Muscle layer of duodenum (tissue), 2 donors: Measurements from ENCODE around the gene FGGY.

Source experiments
- H3K27ac ChIP-seq: one replicate; pipeline ENCODE4 v1.7.0; 2013; ENCODE audit warnings: mild to moderate bottlenecking, low read length
- H3K27me3 ChIP-seq: one replicate; pipeline ENCODE4 v1.7.0; 2013; ENCODE audit warnings: low read depth, mild to moderate bottlenecking, control low read depth, low read length
- H3K36me3 ChIP-seq, 2 donors: one replicate each; pipeline ENCODE4 v1.7.0; 2013; ENCODE audit warnings: low read length in 2 of 2, control low read depth in 1 of 2, mild to moderate bottlenecking in 1 of 2; ENCODE audit not compliant: insufficient read depth in 2 of 2, control insufficient read depth in 1 of 2
- H3K4me1 ChIP-seq, 2 donors: one replicate each; pipeline ENCODE4 v1.7.0; 2013; ENCODE audit warnings: low read length in 2 of 2, mild to moderate bottlenecking in 2 of 2, control low read depth in 1 of 2, moderate library complexity in 1 of 2; ENCODE audit not compliant: insufficient read depth in 2 of 2, control insufficient read depth in 1 of 2
- H3K4me3 ChIP-seq, 2 donors: one replicate each; pipeline ENCODE4 v1.7.0; 2013; ENCODE audit warnings: low read length in 2 of 2, low read depth in 1 of 2, mild to moderate bottlenecking in 1 of 2
- H3K9me3 ChIP-seq, 2 donors: one replicate each; pipeline ENCODE4 v1.7.0; 2013; ENCODE audit warnings: low read length in 2 of 2, control low read depth in 1 of 2, mild to moderate bottlenecking in 1 of 2; ENCODE audit not compliant: control insufficient read depth in 1 of 2
- donor health status: healthy.

FGGY gene

GRCh38 chr1:59266927-59267293 lies 30.0 kb upstream of the FGGY start:
- Histone ChIP-seq H3K27ac (no peak overlapping the region), H3K36me3 (no peaks in the 10 kb centered on the region), H3K4me3 (no peak overlapping the region), H3K4me1 (no peaks in the 10 kb centered on the region), H3K9me3 (no peaks in the 10 kb centered on the region), H3K27me3 (no peaks in the 10 kb centered on the region)

GRCh38 chr1:59268406-59268805 lies 28.5 kb upstream of the FGGY start:
- H3K27ac ChIP-seq, result no peak overlapping the region
- H3K9me3 ChIP-seq, result no peaks in the 10 kb centered on the region
- H3K36me3 ChIP-seq, result no peaks in the 10 kb centered on the region
- no peak overlapping the region for H3K4me3 ChIP-seq
- H3K4me1 ChIP-seq, result no peaks in the 10 kb centered on the region
- no peaks in the 10 kb centered on the region for H3K27me3 ChIP-seq

- Histone ChIP-seq H3K27ac (no peak overlapping the region), H3K4me3 (no peak overlapping the region), H3K9me3 (no peaks in the 10 kb centered on the region), H3K27me3 (no peaks in the 10 kb centered on the region), H3K4me1 (no peaks in the 10 kb centered on the region), H3K36me3 (no peaks in the 10 kb centered on the region)
Observed at GRCh38 chr1:59271561-59272260, 25.2 kb upstream of the FGGY start.

DNA sequence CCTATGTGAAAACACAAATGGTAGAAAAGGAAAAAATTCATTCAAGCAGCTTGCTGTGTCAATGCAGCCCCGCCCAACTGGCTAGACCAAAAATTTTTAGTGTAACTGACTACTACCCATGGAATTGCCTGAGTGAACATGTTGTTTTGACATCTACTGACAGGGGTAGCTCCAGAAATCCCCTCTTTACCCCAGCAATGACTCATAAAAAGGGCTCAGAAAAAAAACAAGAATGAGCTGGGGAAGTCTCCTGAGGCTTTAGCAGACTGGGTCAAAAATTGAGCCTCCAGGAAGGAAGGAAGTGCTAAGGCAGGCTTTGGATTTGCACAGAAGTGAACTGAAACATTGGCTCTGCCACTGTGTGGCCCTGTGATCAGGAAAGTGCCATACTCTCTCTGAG lies 24.4 kb upstream of the FGGY start:
- no peak overlapping the region for H3K4me3 ChIP-seq
- H3K36me3 ChIP-seq, result no peaks in the 10 kb centered on the region
- no peaks in the 10 kb centered on the region for H3K4me1 ChIP-seq
- no peaks in the 10 kb centered on the region for H3K9me3 ChIP-seq
- no peaks in the 10 kb centered on the region for H3K27me3 ChIP-seq
- no peak overlapping the region for H3K27ac ChIP-seq

DNA sequence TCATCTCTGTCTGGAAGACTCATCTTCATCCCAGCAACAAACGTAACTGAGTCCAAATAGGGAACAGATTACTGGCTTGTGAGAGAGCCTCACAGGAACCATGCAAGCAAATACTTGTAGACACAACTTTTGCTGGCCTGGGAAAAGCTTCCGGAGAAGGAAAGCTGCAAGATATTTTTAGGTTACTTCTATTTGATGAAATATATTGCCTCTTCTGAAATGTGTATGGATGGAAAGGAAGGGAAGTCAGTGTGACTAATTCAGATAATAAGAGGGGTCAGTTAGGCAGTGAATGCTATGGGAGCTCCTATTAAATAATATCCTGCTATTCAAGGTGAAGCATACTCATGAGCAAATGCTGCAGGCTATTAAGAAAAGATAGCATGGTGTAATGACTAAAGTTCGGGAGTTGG lies 20.4 kb upstream of the FGGY start:
- H3K27me3 ChIP-seq, result no peaks in the 10 kb centered on the region
- no peaks in the 10 kb centered on the region for H3K36me3 ChIP-seq
- H3K4me1 ChIP-seq, result no peaks in the 10 kb centered on the region
- H3K27ac ChIP-seq, result no peak overlapping the region
- H3K4me3 ChIP-seq, result no peak overlapping the region
- no peaks in the 10 kb centered on the region for H3K9me3 ChIP-seq

GRCh38 chr1:59278780-59279354 lies 18.0 kb upstream of the FGGY start:
- Histone ChIP-seq H3K4me1 (no peaks in the 10 kb centered on the region), H3K9me3 (no peaks in the 10 kb centered on the region), H3K27me3 (no peaks in the 10 kb centered on the region), H3K36me3 (no peaks in the 10 kb centered on the region), H3K27ac (no peak overlapping the region), H3K4me3 (no peak overlapping the region)

DNA sequence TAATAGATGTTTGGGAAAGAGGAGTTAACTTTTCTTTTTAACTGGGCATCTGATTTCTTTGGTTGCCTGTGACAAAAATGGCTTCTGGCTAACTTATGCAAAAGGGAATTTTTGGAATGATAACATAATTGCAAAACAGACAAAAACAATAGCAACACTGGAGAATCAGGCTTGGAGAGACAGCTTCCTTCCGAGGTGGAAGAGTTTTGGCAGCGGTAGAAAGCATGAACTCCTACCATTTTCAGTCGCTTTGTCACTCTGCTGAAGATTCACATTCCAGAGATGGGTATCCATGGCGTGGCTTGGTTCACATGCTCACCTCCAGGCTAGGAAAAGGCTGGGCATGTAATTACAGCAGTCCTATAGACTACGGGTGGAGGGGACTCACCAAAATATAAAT lies 17.2 kb upstream of the FGGY start:
- no peaks in the 10 kb centered on the region for H3K4me1 ChIP-seq
- no peaks in the 10 kb centered on the region for H3K27me3 ChIP-seq
- no peaks in the 10 kb centered on the region for H3K36me3 ChIP-seq
- no peak overlapping the region for H3K27ac ChIP-seq
- H3K9me3 ChIP-seq, result no peaks in the 10 kb centered on the region
- no peak overlapping the region for H3K4me3 ChIP-seq

DNA sequence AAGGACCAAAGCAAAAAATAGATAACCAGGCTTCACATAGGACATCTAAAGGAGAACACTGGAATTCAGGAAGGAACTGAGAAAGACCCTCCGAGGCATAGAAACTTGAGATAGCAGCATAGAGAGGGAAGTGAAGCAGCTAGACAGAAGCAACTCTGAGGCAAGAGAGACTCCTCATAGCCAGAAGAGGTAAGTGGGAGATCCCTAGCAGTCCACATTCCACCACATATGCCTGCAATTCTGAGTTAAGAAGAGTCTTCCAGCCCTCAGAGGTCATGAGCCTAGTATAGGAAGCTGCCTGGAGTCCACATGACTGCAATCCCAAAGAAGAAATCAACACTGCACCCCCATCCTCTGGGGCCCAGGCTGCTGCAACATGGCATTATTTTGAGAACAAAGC lies 13.9 kb upstream of the FGGY start:
- Histone ChIP-seq H3K9me3 (no peaks in the 10 kb centered on the region), H3K36me3 (no peaks in the 10 kb centered on the region), H3K27ac (no peak overlapping the region), H3K4me1 (no peaks in the 10 kb centered on the region), H3K4me3 (no peak overlapping the region), H3K27me3 (no peaks in the 10 kb centered on the region)

DNA sequence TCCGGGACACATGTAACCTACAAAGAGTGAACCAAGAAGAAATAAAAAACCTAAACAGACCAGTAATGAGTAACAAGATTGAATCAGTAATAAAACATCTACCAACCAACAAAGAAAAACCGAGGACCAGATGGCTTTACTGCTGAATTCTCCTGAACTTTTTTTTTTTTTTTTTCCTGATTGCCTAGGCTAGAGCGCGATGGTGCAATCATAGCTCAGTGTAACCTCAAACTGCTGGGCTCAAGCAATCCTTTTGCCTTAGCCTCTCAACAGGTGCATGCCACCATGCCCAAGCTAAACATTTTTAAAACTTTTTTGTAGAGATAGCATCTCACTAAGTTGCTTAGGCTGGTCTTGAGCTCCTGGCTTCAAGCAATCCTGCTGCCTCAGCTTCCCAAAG lies 11.2 kb upstream of the FGGY start:
- no peaks in the 10 kb centered on the region for H3K4me1 ChIP-seq
- H3K27me3 ChIP-seq, result no peaks in the 10 kb centered on the region
- no peaks in the 10 kb centered on the region for H3K36me3 ChIP-seq
- H3K9me3 ChIP-seq, result no peaks in the 10 kb centered on the region
- no peak overlapping the region for H3K4me3 ChIP-seq
- H3K27ac ChIP-seq, result no peak overlapping the region

DNA sequence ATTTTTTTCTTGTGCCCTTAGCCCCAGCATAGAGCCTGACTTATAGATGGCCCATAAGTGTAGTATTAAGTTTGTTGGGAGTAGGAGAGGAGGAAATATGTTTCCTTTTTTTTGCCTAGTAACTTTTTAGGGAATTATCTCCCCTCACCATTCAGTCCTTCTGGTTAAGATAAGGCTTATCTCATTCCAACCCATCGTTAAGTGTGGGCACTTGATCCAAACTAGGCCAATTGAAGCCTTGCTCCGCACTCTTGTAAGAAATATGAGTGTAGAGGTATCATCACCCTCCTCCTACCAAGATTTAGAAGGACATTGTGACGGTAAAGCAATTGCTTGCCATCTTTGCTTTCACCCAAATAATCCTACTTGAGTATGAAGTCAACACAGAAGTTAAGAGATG lies 8.8 kb upstream of the FGGY start:
- no peaks in the 10 kb centered on the region for H3K9me3 ChIP-seq
- H3K27me3 ChIP-seq, result no peaks in the 10 kb centered on the region
- H3K4me1 ChIP-seq, result peaks cover 0 to 4% of the 10 kb centered on the region in 2 donors
- no peak overlapping the region for H3K4me3 ChIP-seq
- H3K36me3 ChIP-seq, result no peaks in the 10 kb centered on the region
- no peak overlapping the region for H3K27ac ChIP-seq

DNA sequence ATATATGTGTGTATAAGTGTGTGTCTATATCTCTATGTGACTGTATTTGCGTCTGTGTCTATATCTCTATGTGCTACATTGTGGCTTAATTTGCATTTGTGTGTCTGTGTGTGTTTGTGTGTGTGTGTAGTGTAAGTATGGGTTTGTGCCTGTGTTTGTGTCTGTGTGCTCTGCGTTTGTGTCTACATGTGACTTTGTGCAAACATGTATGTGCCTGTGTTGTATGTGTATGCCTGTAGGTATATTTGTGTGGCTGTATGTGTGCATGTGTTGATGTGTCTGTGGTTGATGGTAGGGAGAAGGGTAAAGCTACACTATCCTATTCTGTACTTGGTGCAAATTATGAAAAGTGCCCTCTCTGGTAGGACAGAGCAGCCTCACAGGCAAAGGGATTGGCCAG lies 7.3 kb upstream of the FGGY start:
- Histone ChIP-seq H3K4me3 (no peak overlapping the region), H3K9me3 (no peaks in the 10 kb centered on the region), H3K4me1 (peaks cover 0 to 4% of the 10 kb centered on the region in 2 donors), H3K36me3 (no peaks in the 10 kb centered on the region), H3K27ac (no peak overlapping the region), H3K27me3 (no peaks in the 10 kb centered on the region)
